Fibroblast of pulmonary artery (primary cell): Measurements from ENCODE around the gene PCLO.

Experiments
- DNase-seq: peaks from one replicate; pipeline ENCODE4 v3.0.0-alpha.2; 2010; ENCODE audit warnings: low read depth
- H3K4me3 ChIP-seq: replicated peaks from 2 replicates; pipeline ENCODE4 v1.5.1; 2011; ENCODE audit warnings: low read depth, mild to moderate bottlenecking, control low read depth, low read length, moderate library complexity
- CTCF ChIP-seq: IDR thresholded peaks from 2 replicates; pipeline ENCODE4 v1.5.1; 2011; ENCODE audit warnings: mild to moderate bottlenecking, control low read depth, low read length, inconsistent platforms; ENCODE audit errors: missing control alignments

The PCLO gene

DNA sequence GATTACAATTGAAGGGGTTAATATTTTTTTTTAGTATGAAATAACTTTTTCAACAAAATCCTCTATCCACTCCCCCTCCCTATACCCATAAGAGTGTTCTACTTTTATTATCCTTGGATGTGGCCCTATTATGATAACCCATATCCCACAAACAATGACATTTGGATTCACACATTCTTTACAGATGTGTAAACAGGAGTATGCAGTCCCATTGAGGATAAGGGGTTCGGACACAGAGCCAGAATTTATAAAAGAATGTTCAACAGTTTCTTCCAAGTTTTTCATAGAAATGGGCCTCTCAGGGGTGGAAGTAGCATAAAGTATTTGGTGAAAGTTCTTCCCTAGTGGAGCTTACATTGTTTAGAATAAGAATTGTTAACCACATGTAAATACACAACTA lies 16.1 kb upstream of the PCLO start:
- TF ChIP-seq CTCF: no peak
- DNase-seq: peak; percentile 53
- no peak overlapping the region for H3K4me3 ChIP-seq

GRCh38 chr7:83178066-83178465 lies 15.4 kb upstream of the PCLO start:
- DNase-seq: peak; percentile 16
- H3K4me3 ChIP-seq: no peak overlapping the region
- no peak for TF ChIP-seq CTCF

GRCh38 chr7:83173664-83174063 lies 11.0 kb upstream of the PCLO start:
- DNase-seq: no peak
- H3K4me3 ChIP-seq: no peak overlapping the region
- no peak for TF ChIP-seq CTCF

DNA sequence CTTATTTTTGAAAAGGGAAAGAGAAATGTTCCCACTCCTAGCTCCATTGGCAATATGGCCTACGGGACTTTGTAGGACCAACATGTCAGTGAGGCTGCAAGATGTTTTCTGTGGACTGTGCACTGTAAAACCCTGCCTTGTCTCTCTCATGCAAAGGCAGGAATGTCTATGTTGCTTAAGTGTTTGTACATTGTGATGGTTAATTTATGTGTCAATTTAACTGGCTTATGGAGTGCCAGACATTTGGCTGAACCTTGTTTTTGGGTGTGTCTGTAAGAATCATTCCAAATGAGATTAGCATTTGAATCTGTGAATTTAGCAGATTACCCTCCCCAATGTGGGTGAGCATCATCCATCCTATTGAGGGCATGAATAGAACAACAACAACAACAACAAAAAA lies 4.1 kb upstream of the PCLO start:
- TF ChIP-seq CTCF: no peak
- DNase-seq: no peak
- H3K4me3 ChIP-seq: no peak overlapping the region

DNA sequence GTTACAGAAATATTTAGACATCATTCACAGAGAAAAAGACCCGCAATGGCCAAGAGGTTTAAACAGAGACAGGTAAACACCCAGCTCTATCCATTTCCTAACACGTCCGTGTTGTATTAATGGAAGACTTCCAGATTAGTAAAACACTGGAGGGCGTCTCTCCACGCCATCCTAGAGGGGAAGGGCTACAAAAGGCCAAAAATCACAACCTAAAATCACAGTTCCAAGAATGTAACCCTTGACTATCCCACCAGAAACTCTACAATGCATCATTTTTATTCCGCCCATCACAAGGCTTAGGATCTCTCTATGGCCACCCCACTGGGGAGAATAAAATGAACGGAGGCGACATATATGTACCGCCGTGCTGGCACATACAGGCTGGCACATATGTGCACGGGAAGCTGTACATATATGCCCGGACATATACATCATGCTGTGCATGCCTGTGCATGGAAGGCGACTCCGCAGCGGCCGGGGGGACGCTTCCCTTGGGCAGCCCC lies 734 bp downstream of the PCLO start:
- TF ChIP-seq CTCF: no peak
- no peak for DNase-seq
- peak overlapping the region; percentile 56 for H3K4me3 ChIP-seq

DNA sequence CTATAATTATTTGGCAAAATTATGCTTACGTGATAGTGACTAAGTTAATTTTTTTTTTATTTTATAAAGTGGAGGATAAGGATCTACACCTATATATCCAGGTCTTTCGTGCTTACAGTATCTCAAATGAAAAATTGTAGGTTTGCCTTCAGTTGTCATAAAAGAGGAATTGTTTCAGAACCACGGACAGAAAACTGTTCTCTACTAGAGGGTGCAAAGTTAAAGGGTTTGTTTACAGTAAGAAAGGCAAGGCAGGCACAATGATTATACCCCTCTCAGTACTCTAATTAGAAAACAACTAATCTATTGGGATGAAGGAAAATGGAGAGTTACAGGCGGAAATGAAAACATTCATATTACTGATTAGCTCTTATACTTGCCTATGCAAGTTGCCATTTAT lies 1.5 kb downstream of the PCLO start:
- peak; percentile 18 for DNase-seq
- no peak for TF ChIP-seq CTCF
- no peak overlapping the region for H3K4me3 ChIP-seq

GRCh38 chr7:83159731-83160130 lies 3.0 kb downstream of the PCLO start:
- no peak for DNase-seq
- TF ChIP-seq CTCF: no peak
- H3K4me3 ChIP-seq: no peak overlapping the region
